GM21619 (cell line): ENCODE measurements around the gene PCDHA7.
"Not testable (repeated sequence)": the region's sequence is repeated elsewhere in the genome, so short reads cannot be mapped to it uniquely, and the experiment has no call there.

Experiments
- ATAC-seq: cut with Tn5 transposase; IDR thresholded peaks from one replicate; pipeline ENCODE4 v1.9.1; 2021; ENCODE audit not compliant: unreplicated experiment

The PCDHA7 gene, protein sequence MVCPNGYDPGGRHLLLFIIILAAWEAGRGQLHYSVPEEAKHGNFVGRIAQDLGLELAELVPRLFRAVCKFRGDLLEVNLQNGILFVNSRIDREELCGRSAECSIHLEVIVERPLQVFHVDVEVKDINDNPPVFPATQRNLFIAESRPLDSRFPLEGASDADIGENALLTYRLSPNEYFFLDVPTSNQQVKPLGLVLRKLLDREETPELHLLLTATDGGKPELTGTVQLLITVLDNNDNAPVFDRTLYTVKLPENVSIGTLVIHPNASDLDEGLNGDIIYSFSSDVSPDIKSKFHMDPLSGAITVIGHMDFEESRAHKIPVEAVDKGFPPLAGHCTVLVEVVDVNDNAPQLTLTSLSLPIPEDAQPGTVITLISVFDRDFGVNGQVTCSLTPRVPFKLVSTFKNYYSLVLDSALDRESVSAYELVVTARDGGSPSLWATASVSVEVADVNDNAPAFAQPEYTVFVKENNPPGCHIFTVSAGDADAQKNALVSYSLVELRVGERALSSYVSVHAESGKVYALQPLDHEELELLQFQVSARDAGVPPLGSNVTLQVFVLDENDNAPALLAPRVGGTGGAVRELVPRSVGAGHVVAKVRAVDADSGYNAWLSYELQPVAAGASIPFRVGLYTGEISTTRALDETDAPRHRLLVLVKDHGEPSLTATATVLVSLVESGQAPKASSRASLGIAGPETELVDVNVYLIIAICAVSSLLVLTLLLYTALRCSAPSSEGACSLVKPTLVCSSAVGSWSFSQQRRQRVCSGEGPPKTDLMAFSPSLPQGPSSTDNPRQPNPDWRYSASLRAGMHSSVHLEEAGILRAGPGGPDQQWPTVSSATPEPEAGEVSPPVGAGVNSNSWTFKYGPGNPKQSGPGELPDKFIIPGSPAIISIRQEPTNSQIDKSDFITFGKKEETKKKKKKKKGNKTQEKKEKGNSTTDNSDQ

DNA sequence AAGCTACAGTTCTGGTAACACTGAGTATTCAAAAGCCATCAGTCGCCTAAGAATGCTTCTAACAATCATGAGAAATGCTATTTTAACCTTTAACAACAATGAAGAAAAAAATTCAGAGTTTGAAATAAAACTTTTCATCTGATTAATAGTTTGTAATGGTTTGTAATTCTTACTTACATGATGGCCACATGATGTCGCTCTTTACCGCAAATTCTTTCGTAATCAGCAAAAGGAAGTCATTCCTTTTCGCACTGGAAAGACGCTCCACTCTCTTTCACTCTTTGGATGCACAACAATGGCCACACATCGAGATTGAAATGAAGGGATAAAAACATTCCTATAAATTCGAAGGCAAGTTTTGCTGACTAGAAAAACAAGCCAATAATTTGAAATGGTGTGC lies at the start of gene PCDHA7:
PCDHA7 (plus strand) TSS at position 277 of the 400 bp plus-strand sequence; CDS start at position 392, 115 bp downstream.
- ATAC-seq, result no peak

DNA sequence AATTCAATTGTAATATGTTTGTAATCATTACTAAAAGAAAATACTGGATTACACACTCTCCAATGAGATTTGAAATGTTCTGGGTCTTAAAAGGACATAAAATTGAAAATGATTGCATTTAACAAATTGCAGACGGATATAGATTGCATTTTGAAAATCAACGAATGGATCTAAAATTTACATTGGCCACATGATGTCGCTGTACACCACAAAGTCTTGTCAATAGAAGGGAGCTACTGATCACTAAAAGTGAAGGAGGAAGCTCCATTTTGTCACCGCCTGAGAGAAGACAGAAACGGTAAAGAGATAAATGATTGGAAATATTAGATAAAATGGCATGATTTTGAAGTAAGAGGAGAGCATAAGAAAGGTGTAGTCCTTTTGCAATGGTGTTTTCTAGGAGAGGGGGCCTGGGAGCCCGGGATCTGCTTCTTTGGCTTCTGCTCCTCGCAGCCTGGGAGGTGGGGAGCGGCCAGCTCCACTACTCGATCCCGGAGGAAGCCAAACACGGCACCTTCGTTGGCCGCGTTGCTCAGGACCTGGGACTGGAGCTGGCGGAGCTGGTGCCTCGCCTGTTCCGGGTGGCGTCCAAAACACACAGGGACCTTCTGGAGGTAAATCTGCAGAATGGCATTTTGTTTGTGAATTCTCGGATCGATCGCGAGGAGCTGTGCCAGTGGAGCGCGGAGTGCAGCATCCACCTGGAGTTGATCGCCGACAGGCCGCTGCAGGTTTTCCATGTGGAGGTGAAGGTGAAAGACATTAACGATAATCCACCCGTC lies 48.0 kb upstream of the PCDHA7 start, which contains the start of gene PCDHA1:
PCDHA1 (plus strand) TSS at position 236 of the 782 bp plus-strand sequence.
- no peak for ATAC-seq

- ATAC-seq, result not testable (repeated sequence)
These were observed 46.6 kb upstream of the PCDHA7 start for GRCh38 chr5:140787422-140787821.

GRCh38 chr5:140787849-140788504 lies 46.1 kb upstream of the PCDHA7 start:
- ATAC-seq, result not testable (repeated sequence)

GRCh38 chr5:140791089-140791488 lies 43.0 kb upstream of the PCDHA7 start:
- no peak for ATAC-seq

DNA sequence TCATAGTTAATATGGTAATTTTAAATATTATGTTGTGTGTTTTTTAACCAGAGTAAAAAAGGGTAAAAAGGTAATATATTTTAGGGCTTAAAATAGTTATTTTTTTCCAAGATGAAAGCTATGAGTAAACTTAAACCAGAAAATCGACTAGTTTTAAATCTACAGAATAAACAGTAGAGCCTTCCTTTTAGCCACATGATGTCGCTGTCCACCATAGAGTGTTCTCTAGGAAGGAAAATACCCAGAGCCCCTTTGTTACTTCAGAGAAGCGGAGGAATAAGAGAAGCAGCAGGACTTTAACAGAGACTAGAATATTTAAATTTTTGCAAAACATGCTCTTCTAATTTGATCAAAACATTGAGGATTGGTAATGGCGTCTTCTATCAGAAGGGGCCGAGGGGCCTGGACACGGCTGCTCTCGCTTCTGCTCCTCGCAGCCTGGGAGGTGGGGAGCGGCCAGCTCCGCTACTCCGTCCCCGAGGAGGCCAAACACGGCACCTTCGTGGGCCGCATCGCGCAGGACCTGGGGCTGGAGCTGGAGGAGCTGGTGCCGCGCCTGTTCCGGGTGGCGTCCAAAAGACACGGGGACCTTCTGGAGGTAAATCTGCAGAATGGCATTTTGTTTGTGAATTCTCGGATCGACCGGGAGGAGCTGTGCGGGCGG lies 39.3 kb upstream of the PCDHA7 start, which contains the start of gene PCDHA2:
PCDHA2 (plus strand) TSS at position 258 of the 664 bp plus-strand sequence.
- ATAC-seq, result no peak

DNA sequence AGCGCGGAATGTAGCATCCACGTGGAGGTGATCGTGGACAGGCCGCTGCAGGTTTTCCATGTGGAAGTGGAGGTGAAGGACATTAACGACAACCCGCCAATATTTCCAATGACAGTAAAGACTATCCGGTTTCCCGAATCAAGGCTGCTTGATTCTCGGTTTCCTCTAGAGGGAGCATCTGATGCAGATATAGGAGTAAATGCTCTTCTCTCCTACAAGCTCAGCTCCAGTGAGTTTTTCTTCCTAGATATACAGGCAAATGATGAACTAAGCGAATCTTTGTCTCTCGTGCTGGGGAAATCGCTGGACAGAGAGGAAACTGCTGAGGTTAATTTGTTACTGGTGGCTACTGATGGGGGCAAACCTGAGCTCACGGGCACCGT lies 38.8 kb upstream of the PCDHA7 start:
- ATAC-seq, result no peak

- ATAC-seq, result not testable (repeated sequence)
These were observed 37.9 kb upstream of the PCDHA7 start for GRCh38 chr5:140796072-140796717.

DNA sequence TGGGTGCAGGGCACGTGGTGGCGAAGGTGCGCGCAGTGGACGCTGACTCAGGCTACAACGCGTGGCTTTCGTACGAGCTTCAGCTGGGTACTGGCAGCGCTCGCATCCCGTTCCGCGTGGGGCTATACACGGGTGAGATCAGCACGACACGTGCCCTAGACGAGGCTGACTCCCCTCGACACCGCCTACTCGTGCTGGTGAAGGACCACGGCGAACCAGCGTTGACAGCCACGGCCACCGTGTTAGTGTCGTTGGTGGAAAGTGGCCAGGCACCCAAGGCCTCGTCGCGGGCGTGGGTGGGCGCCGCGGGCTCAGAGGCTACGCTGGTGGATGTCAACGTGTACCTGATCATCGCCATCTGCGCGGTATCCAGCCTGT lies 37.4 kb upstream of the PCDHA7 start:
- ATAC-seq, result no peak

GRCh38 chr5:140800816-140801493 lies 33.1 kb upstream of the PCDHA7 start, which contains the start of gene PCDHA3:
PCDHA3 (plus strand) TSS chr5:140801057.
- no peak for ATAC-seq

DNA sequence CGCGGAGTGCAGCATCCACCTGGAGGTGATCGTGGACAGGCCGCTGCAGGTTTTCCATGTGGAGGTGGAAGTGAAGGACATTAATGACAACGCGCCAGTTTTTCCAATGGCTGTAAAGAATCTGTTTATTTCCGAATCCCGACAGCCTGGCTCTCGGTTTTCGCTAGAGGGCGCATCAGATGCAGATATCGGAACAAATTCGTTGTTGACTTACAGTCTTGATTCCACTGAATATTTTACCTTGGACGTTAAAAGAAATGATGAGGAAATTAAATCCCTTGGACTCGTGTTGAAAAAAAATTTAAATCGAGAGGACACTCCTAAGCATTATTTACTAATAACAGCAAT lies 32.6 kb upstream of the PCDHA7 start:
- ATAC-seq, result no peak

DNA sequence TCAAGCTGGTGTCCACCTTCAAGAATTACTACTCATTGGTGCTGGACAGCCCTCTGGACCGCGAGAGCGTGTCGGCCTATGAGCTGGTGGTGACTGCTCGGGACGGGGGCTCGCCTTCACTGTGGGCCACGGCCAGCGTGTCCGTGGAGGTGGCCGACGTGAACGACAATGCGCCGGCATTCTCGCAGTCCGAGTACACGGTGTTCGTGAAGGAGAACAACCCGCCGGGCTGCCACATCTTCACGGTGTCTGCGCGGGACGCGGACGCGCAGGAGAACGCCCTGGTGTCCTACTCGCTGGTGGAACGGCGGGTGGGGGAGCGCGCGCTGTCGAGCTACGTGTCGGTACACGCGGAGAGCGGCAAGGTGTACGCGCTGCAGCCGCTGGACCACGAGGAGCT lies 31.7 kb upstream of the PCDHA7 start:
- not testable (repeated sequence) for ATAC-seq

DNA sequence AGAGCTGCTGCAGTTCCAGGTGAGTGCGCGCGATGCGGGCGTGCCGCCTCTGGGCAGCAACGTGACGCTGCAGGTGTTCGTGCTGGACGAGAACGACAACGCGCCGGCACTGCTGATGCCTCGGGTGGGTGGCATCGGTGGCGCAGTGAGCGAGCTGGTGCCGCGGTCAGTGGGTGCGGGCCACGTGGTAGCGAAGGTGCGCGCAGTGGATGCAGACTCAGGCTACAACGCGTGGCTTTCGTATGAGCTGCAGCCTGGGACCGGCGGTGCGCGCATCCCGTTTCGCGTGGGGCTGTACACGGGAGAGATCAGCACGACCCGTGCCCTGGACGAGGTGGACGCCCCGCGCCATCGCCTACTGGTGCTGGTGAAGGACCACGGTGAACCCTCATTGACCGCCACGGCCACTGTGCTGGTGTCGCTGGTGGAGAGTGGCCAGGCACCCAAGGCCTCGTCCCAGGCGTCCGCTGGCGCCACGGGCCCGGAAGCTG lies 31.2 kb upstream of the PCDHA7 start:
- ATAC-seq, result no peak

GRCh38 chr5:140806834-140807775 lies 27.0 kb upstream of the PCDHA7 start, which contains the start of gene PCDHA4:
PCDHA4 (plus strand) TSS chr5:140807068.
- ATAC-seq, result no peak

DNA sequence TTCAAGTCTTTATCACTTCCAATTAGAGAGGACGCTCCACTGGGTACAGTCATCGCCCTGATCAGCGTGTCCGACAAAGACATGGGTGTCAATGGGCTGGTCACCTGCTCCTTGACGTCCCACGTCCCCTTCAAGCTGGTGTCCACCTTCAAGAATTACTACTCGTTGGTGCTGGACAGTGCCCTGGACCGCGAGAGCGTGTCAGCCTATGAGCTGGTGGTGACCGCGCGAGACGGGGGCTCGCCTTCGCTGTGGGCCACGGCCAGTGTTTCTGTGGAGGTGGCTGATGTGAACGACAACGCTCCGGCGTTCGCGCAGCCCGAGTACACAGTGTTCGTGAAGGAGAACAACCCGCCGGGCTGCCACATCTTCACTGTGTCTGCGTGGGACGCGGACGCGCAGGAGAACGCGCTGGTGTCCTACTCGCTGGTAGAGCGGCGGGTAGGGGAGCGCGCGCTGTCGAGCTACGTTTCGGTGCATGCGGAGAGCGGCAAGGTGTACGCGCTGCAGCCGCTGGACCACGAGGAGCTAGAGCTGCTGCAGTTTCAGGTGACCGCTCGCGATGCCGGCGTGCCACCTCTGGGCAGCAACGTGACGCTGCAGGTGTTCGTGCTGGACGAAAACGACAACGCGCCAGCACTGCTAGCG lies 25.7 kb upstream of the PCDHA7 start:
- not testable (repeated sequence) for ATAC-seq

GRCh38 chr5:140808889-140809291 lies 25.2 kb upstream of the PCDHA7 start:
- no peak for ATAC-seq
